Transverse colon (tissue), 4 donors: Measurements from ENCODE around the gene LGALS4. TPM values are rescaled to one million over a fixed set of nuclear protein-coding genes. Genes with fewer than 3 reads are reported as not detected.
"Not testable (repeated sequence)": the region's sequence is repeated elsewhere in the genome, so short reads cannot be mapped to it uniquely, and the experiment has no call there.

Source experiments
- DNase-seq: peaks from one replicate; pipeline ENCODE4 v3.0.0-alpha.2; 2019
- H3K27ac ChIP-seq, 4 donors: fragments of 200-600 bp; sonication (generic); 2 replicates each; pipeline ENCODE4 v1.5.1; 2016 to 2018; ENCODE audit warnings: inconsistent platforms in 4 of 4
- H3K27me3 ChIP-seq: fragments of 200-600 bp; sonication (generic); 2 replicates; pipeline ENCODE4 v1.5.1; 2017; ENCODE audit warnings: inconsistent platforms
- H3K36me3 ChIP-seq, 4 donors: fragments of 200-600 bp; sonication (generic); 2 replicates each; pipeline ENCODE4 v1.5.1; 2017 to 2019; ENCODE audit warnings: inconsistent platforms in 4 of 4
- H3K4me1 ChIP-seq, 4 donors: fragments of 200-600 bp; sonication (generic); 2 replicates each; pipeline ENCODE4 v1.5.1; 2017 to 2020; ENCODE audit warnings: inconsistent platforms in 4 of 4
- H3K4me3 ChIP-seq, 4 donors: fragments of 200-600 bp; sonication (generic); 1 replicate in 1 of 4; 2 replicates in 3 of 4; pipeline versions ENCODE4 v1.5.1 to v1.6.1; 2017 to 2019; ENCODE audit warnings: inconsistent platforms in 4 of 4
- H3K9me3 ChIP-seq, 2 donors: fragments of 200-600 bp; sonication (generic); 2 replicates each; pipeline ENCODE4 v1.5.1; 2017 to 2019; ENCODE audit warnings: inconsistent platforms in 2 of 2
- CTCF ChIP-seq, 5 experiments: fragments of 200-600 bp in 3 of 5; fragments of 450-650 bp in 2 of 5; sonication (generic) in 3 of 5; IDR thresholded peaks; 1 replicate in 2 of 5; 2 replicates in 3 of 5; pipeline ENCODE4 v1.5.1; 2016 to 2017; ENCODE audit warnings: antibody characterized with exemption in 5 of 5, inconsistent platforms in 3 of 5, mild to moderate bottlenecking in 2 of 5, moderate library complexity in 1 of 5
- EP300 ChIP-seq: sonication (generic); formaldehyde crosslinking; IDR thresholded peaks from one replicate; pipeline ENCODE4 v1.6.1; 2017; ENCODE audit warnings: antibody characterized with exemption, low read depth
- POLR2A ChIP-seq: fragments of 450-650 bp; IDR thresholded peaks from one replicate; pipeline ENCODE4 v1.6.1; 2016; ENCODE audit warnings: antibody characterized with exemption, mild to moderate bottlenecking, moderate library complexity
- POLR2AphosphoS5 ChIP-seq, 3 donors: sonication (generic); formaldehyde crosslinking; IDR thresholded peaks; one replicate each; pipeline ENCODE4 v1.6.1; 2016; ENCODE audit warnings: antibody characterized with exemption in 3 of 3
- WGBS, 2 donors: methylation state at CpG; one replicate each; pipeline ENCODE4 v1.1.5; 2018; ENCODE audit warnings: low coverage in 1 of 2; 5-methylcytosine and 5-hydroxymethylcytosine counted together
- in situ Hi-C, 4 donors: fragments of 200-750 bp; cut with MboI; loops; one replicate each; pipeline versions ENCODE4 v1.15.0 to v1.15.1; 2017; ENCODE audit warnings: low sequenced_read_pairs in 3 of 4, low pct_ligation_motif_present in 1 of 4, low pct_unique_long_range_greater_than_20kb in 1 of 4
- intact Hi-C: fragments of 100-400 bp; cut with DNase I; formaldehyde crosslinking; loops from one replicate; pipeline ENCODE4 v1.15.1; 2023; ENCODE audit warnings: low total_unique reads
- total RNA-seq, 4 donors: library from RNA; depleted of rRNA; stranded (reverse); fragments of >200 nt; gene quantifications; one replicate each; pipeline ENCODE4 v1.1.0, GENCODE V29; 2016

The LGALS4 gene
- total RNA-seq, 4 donors from 2014 or later = 1,815 to 4,845 (median 3,695) TPM

GRCh38 chr19:38809592-38810252, 3.0 kb downstream of the LGALS4 start:
- no peak for TF ChIP-seq EP300
- peak; percentile 17 for TF ChIP-seq POLR2A
- TF ChIP-seq CTCF (IDR thresholded peaks at IDR 0.05) = no peak
- TF ChIP-seq POLR2AphosphoS5 (IDR thresholded peaks at IDR 0.05) = peak in 1 of 3 donors; percentile 77
- Histone ChIP-seq H3K36me3 (peaks cover 0 to 17% (median 6%) of the 10 kb centered on the region in 4 donors), H3K4me1 (peaks cover 0 to 21% (median 12%) of the 10 kb centered on the region in 4 donors), H3K27me3 (no peaks in the 10 kb centered on the region), H3K4me3 (peak overlapping the region in 3 of 4 donors; percentile 7 to 63 (median 54)), H3K27ac (peak overlapping the region; percentile 14 to 94 (median 92)), H3K9me3 (no peaks in the 10 kb centered on the region)
- in situ Hi-C loops (no loop called here), intact Hi-C loops (no loop called here)
- 85 to 90% methylated on average over 5 to 7 of the region's 8 CpGs for WGBS, 2 donors
- no peak for DNase-seq

- H3K27ac ChIP-seq = peak overlapping the region in 2 of 4 donors; percentile 92 to 94
- H3K9me3 ChIP-seq = no peaks in the 10 kb centered on the region
- in situ Hi-C loops = no loop called here
- peaks cover 0 to 27% (median 8%) of the 10 kb centered on the region in 4 donors for H3K36me3 ChIP-seq
- H3K27me3 ChIP-seq = no peaks in the 10 kb centered on the region
- H3K4me3 ChIP-seq = no peak overlapping the region
- TF ChIP-seq POLR2AphosphoS5 (IDR thresholded peaks at IDR 0.05) (peak in 1 of 3 donors; percentile 82), CTCF (IDR thresholded peaks at IDR 0.05) (no peak)
- no peak for DNase-seq
- H3K4me1 ChIP-seq = peaks cover 0 to 11% (median 4%) of the 10 kb centered on the region in 4 donors
- intact Hi-C loops = no loop called here
- 92% methylated on average over 17 of the region's 17 CpGs; no CpG with 5 or more reads in 1 of the 2 donors for WGBS, 2 donors
These were observed 4.0 kb downstream of the LGALS4 start for GRCh38 chr19:38808741-38809140.

GRCh38 chr19:38807374-38808098, 5.2 kb downstream of the LGALS4 start:
- peak in 1 of 3 donors; percentile 58 for TF ChIP-seq POLR2AphosphoS5 (IDR thresholded peaks at IDR 0.05)
- intact Hi-C loops, H3K4me3 ChIP-seq, H3K4me1 ChIP-seq, H3K27me3 ChIP-seq, DNase-seq, in situ Hi-C loops, H3K9me3 ChIP-seq: not testable (repeated sequence)
- Histone ChIP-seq H3K36me3 (peaks cover 0 to 36% (median 9%) of the 10 kb centered on the region in 4 donors), H3K27ac (peak overlapping the region in 3 of 4 donors; percentile 49 to 94 (median 56))
- WGBS, 2 donors = 51 to 83% methylated on average over 3 to 18 of the region's 18 CpGs

GRCh38 chr19:38806371-38806770, 6.4 kb downstream of the LGALS4 start:
- H3K36me3 ChIP-seq = peaks cover 0 to 47% (median 11%) of the 10 kb centered on the region in 4 donors
- WGBS, 2 donors = 86 to 92% methylated on average over 6 of the region's 6 CpGs
- H3K27me3 ChIP-seq = no peaks in the 10 kb centered on the region
- H3K27ac ChIP-seq = peak overlapping the region in 2 of 4 donors; percentile 23 to 94
- no peak for TF ChIP-seq CTCF (IDR thresholded peaks at IDR 0.05)
- peak in 1 of 3 donors; percentile 49 for TF ChIP-seq POLR2AphosphoS5 (IDR thresholded peaks at IDR 0.05)
- H3K4me1 ChIP-seq = peaks cover 0 to 6% (median 3%) of the 10 kb centered on the region in 4 donors
- in situ Hi-C loops = no loop called here
- DNase-seq = no peak
- H3K9me3 ChIP-seq = no peaks in the 10 kb centered on the region
- H3K4me3 ChIP-seq = no peak overlapping the region
- intact Hi-C loops = no loop called here
